ENCODE measurements around the gene LZTR1.

The LZTR1 gene

GRCh38 chr22:20973634-20974286 lies 8.3 kb upstream of the LZTR1 start:
- CTCF ChIA-PET, result interaction anchor here (2.7 kb wide), 1 partner anchor 10 kb away, joined by 9 read pairs; no protein-coding TSS in a partner anchor
- 95% methylated on average over 16 of the region's 21 CpGs for whole genome bisulfite sequencing (ENCODE audit: insufficient coverage)
- Histone ChIP-seq H3K4me1 (ENCODE audit: control extremely low read depth in 1 of 4, control insufficient read depth in 4 of 4, insufficient read depth in 4 of 4, low read length in 3 of 4) (peaks cover 0 to 13% (median 5%) of the 10 kb centered on the region in 4 experiments), H3K4me3 (ENCODE audit: control insufficient read depth in 1 of 7, extremely low read depth in 1 of 7, insufficient read depth in 4 of 7, low read depth in 2 of 7, low read length in 6 of 7) (no peak overlapping the region), H3K9me3 (ENCODE audit: control extremely low read depth in 1 of 5, control insufficient read depth in 4 of 5, insufficient read depth in 2 of 5, low read depth in 1 of 5, low read length in 4 of 5) (peaks cover 0 to 6% (median 0%) of the 10 kb centered on the region in 5 experiments), H3K36me3 (ENCODE audit: control insufficient read depth in 4 of 4, insufficient read depth in 4 of 4, low read length in 3 of 4) (no peaks in the 10 kb centered on the region), H3K27ac (ENCODE audit: insufficient read depth in 1 of 2, low read depth in 1 of 2, low read length in 2 of 2, poor library complexity in 1 of 2, severe bottlenecking in 2 of 2) (no peak overlapping the region), H3K27me3 (replicated peaks in 2 of 5; ENCODE audit: control insufficient read depth in 4 of 5, insufficient read depth in 5 of 5, low read length in 4 of 5) (no peaks in the 10 kb centered on the region)
- POLR2A ChIA-PET, result no interaction called here
- no peak for DNase-seq

GRCh38 chr22:20974336-20974955 lies 7.7 kb upstream of the LZTR1 start:
- no peak overlapping the region for H3K27ac ChIP-seq (ENCODE audit: insufficient read depth in 1 of 2, low read depth in 1 of 2, low read length in 2 of 2, poor library complexity in 1 of 2, severe bottlenecking in 2 of 2)
- H3K27me3 ChIP-seq (replicated peaks in 2 of 5; ENCODE audit: control insufficient read depth in 4 of 5, insufficient read depth in 5 of 5, low read length in 4 of 5), result no peaks in the 10 kb centered on the region
- 94% methylated on average over 12 of the region's 16 CpGs for WGBS (ENCODE audit: insufficient coverage)
- POLR2A ChIA-PET, result no interaction called here
- H3K4me1 ChIP-seq (ENCODE audit: control extremely low read depth in 1 of 4, control insufficient read depth in 4 of 4, insufficient read depth in 4 of 4, low read length in 3 of 4), result peaks cover 0 to 9% (median 6%) of the 10 kb centered on the region in 4 experiments
- peaks cover 0 to 10% (median 0%) of the 10 kb centered on the region in 5 experiments for H3K9me3 ChIP-seq (ENCODE audit: control extremely low read depth in 1 of 5, control insufficient read depth in 4 of 5, insufficient read depth in 2 of 5, low read depth in 1 of 5, low read length in 4 of 5)
- no peak for DNase-seq
- no peak overlapping the region for H3K4me3 ChIP-seq (ENCODE audit: control insufficient read depth in 1 of 7, extremely low read depth in 1 of 7, insufficient read depth in 4 of 7, low read depth in 2 of 7, low read length in 6 of 7)
- H3K36me3 ChIP-seq (ENCODE audit: control insufficient read depth in 4 of 4, insufficient read depth in 4 of 4, low read length in 3 of 4), result no peaks in the 10 kb centered on the region
- CTCF ChIA-PET, result no interaction called here

- peaks cover 0 to 10% (median 0%) of the 10 kb centered on the region in 5 experiments for H3K9me3 ChIP-seq (ENCODE audit: control extremely low read depth in 1 of 5, control insufficient read depth in 4 of 5, insufficient read depth in 2 of 5, low read depth in 1 of 5, low read length in 4 of 5)
- peaks cover 0 to 18% (median 13%) of the 10 kb centered on the region in 4 experiments for H3K4me1 ChIP-seq (ENCODE audit: control extremely low read depth in 1 of 4, control insufficient read depth in 4 of 4, insufficient read depth in 4 of 4, low read length in 3 of 4)
- WGBS (ENCODE audit: insufficient coverage), result 94% methylated on average over 12 of the region's 14 CpGs
- CTCF ChIA-PET, result interaction anchor here (1.1 kb wide), 1 partner anchor 13 kb away, joined by 5 read pairs; no protein-coding TSS in a partner anchor
- no peaks in the 10 kb centered on the region for H3K36me3 ChIP-seq (ENCODE audit: control insufficient read depth in 4 of 4, insufficient read depth in 4 of 4, low read length in 3 of 4)
- no peaks in the 10 kb centered on the region for H3K27me3 ChIP-seq (replicated peaks in 2 of 5; ENCODE audit: control insufficient read depth in 4 of 5, insufficient read depth in 5 of 5, low read length in 4 of 5)
- POLR2A ChIA-PET, result interaction anchor here (1.3 kb wide), 1 partner anchor 19 kb away, joined by 3 read pairs; no protein-coding TSS in a partner anchor
- H3K4me3 ChIP-seq (ENCODE audit: control insufficient read depth in 1 of 7, extremely low read depth in 1 of 7, insufficient read depth in 4 of 7, low read depth in 2 of 7, low read length in 6 of 7), result no peak overlapping the region
- no peak overlapping the region for H3K27ac ChIP-seq (ENCODE audit: insufficient read depth in 1 of 2, low read depth in 1 of 2, low read length in 2 of 2, poor library complexity in 1 of 2, severe bottlenecking in 2 of 2)
- no peak for DNase-seq
These were observed 6.4 kb upstream of the LZTR1 start for GRCh38 chr22:20975541-20976290.

GRCh38 chr22:20976291-20976877 lies 5.7 kb upstream of the LZTR1 start:
- Histone ChIP-seq H3K9me3 (ENCODE audit: control extremely low read depth in 1 of 5, control insufficient read depth in 4 of 5, insufficient read depth in 2 of 5, low read depth in 1 of 5, low read length in 4 of 5) (peaks cover 0 to 10% (median 0%) of the 10 kb centered on the region in 5 experiments), H3K27ac (ENCODE audit: insufficient read depth in 1 of 2, low read depth in 1 of 2, low read length in 2 of 2, poor library complexity in 1 of 2, severe bottlenecking in 2 of 2) (no peak overlapping the region), H3K4me3 (ENCODE audit: control insufficient read depth in 1 of 7, extremely low read depth in 1 of 7, insufficient read depth in 4 of 7, low read depth in 2 of 7, low read length in 6 of 7) (no peak overlapping the region), H3K36me3 (ENCODE audit: control insufficient read depth in 4 of 4, insufficient read depth in 4 of 4, low read length in 3 of 4) (no peaks in the 10 kb centered on the region), H3K27me3 (replicated peaks in 2 of 5; ENCODE audit: control insufficient read depth in 4 of 5, insufficient read depth in 5 of 5, low read length in 4 of 5) (no peaks in the 10 kb centered on the region), H3K4me1 (ENCODE audit: control extremely low read depth in 1 of 4, control insufficient read depth in 4 of 4, insufficient read depth in 4 of 4, low read length in 3 of 4) (peaks cover 3 to 25% (median 20%) of the 10 kb centered on the region in 4 experiments)
- CTCF ChIA-PET, result interaction anchor here (0.9 kb wide), 1 partner anchor 16 kb away, joined by 3 read pairs; no protein-coding TSS in a partner anchor
- WGBS (ENCODE audit: insufficient coverage), result 91% methylated on average over 21 of the region's 24 CpGs
- POLR2A ChIA-PET, result interaction anchor here (1.3 kb wide), 1 partner anchor 20 kb away, joined by 3 read pairs; no protein-coding TSS in a partner anchor
- DNase-seq, result no peak

- ChIA-PET POLR2A (interaction anchor here (0.6 to 1.3 kb wide), 2 partner anchors 20 to 63 kb away, joined by 3 read pairs; no protein-coding TSS in a partner anchor), CTCF (interaction anchor here (0.9 kb wide), 1 partner anchor 17 kb away, joined by 3 read pairs; no protein-coding TSS in a partner anchor)
- no peak overlapping the region for H3K27ac ChIP-seq (ENCODE audit: insufficient read depth in 1 of 2, low read depth in 1 of 2, low read length in 2 of 2, poor library complexity in 1 of 2, severe bottlenecking in 2 of 2)
These were observed 5.1 kb upstream of the LZTR1 start for GRCh38 chr22:20977019-20977418.

GRCh38 chr22:20977516-20978170 lies 4.5 kb upstream of the LZTR1 start:
- H3K4me1 ChIP-seq (ENCODE audit: control extremely low read depth in 1 of 4, control insufficient read depth in 4 of 4, insufficient read depth in 4 of 4, low read length in 3 of 4), result peaks cover 5 to 33% (median 24%) of the 10 kb centered on the region in 4 experiments
- DNase-seq, result no peak
- H3K27me3 ChIP-seq (replicated peaks in 2 of 5; ENCODE audit: control insufficient read depth in 4 of 5, insufficient read depth in 5 of 5, low read length in 4 of 5), result no peaks in the 10 kb centered on the region
- H3K27ac ChIP-seq (ENCODE audit: insufficient read depth in 1 of 2, low read depth in 1 of 2, low read length in 2 of 2, poor library complexity in 1 of 2, severe bottlenecking in 2 of 2), result no peak overlapping the region
- WGBS (ENCODE audit: insufficient coverage), result 96% methylated on average over 12 of the region's 17 CpGs
- no peak overlapping the region for H3K4me3 ChIP-seq (ENCODE audit: control insufficient read depth in 1 of 7, extremely low read depth in 1 of 7, insufficient read depth in 4 of 7, low read depth in 2 of 7, low read length in 6 of 7)
- H3K36me3 ChIP-seq (ENCODE audit: control insufficient read depth in 4 of 4, insufficient read depth in 4 of 4, low read length in 3 of 4), result no peaks in the 10 kb centered on the region
- ChIA-PET POLR2A (interaction anchor here (0.6 kb wide), 1 partner anchor 62 kb away, joined by 3 read pairs; no protein-coding TSS in a partner anchor), CTCF (no interaction called here)
- peaks cover 0 to 10% (median 0%) of the 10 kb centered on the region in 5 experiments for H3K9me3 ChIP-seq (ENCODE audit: control extremely low read depth in 1 of 5, control insufficient read depth in 4 of 5, insufficient read depth in 2 of 5, low read depth in 1 of 5, low read length in 4 of 5)

More at GRCh38 chr22:20977019-20977418, 5.1 kb upstream of the LZTR1 start:
- Histone ChIP-seq H3K4me1 (ENCODE audit: control extremely low read depth in 1 of 4, control insufficient read depth in 4 of 4, insufficient read depth in 4 of 4, low read length in 3 of 4) (peaks cover 5 to 30% (median 23%) of the 10 kb centered on the region in 4 experiments), H3K36me3 (ENCODE audit: control insufficient read depth in 4 of 4, insufficient read depth in 4 of 4, low read length in 3 of 4) (no peaks in the 10 kb centered on the region), H3K27me3 (replicated peaks in 2 of 5; ENCODE audit: control insufficient read depth in 4 of 5, insufficient read depth in 5 of 5, low read length in 4 of 5) (no peaks in the 10 kb centered on the region), H3K4me3 (ENCODE audit: control insufficient read depth in 1 of 7, extremely low read depth in 1 of 7, insufficient read depth in 4 of 7, low read depth in 2 of 7, low read length in 6 of 7) (no peak overlapping the region), H3K9me3 (ENCODE audit: control extremely low read depth in 1 of 5, control insufficient read depth in 4 of 5, insufficient read depth in 2 of 5, low read depth in 1 of 5, low read length in 4 of 5) (peaks cover 0 to 10% (median 0%) of the 10 kb centered on the region in 5 experiments)
- WGBS (ENCODE audit: insufficient coverage), result 97% methylated on average over 4 of the region's 11 CpGs
- no peak for DNase-seq

Data from common myeloid progenitor, CD34-positive (primary cell).